GM19023 (cell line): ENCODE measurements around the gene PPP1R26.
"Not testable (repeated sequence)": the region's sequence is repeated elsewhere in the genome, so short reads cannot be mapped to it uniquely, and the experiment has no call there.

ENCODE experiments used
- ATAC-seq: cut with Tn5 transposase; IDR thresholded peaks from one replicate; pipeline ENCODE4 v1.9.1; 2021; ENCODE audit warnings: mild to moderate bottlenecking, moderate library complexity; ENCODE audit not compliant: unreplicated experiment

Gene PPP1R26

GRCh38 chr9:135479469-135480052 is at the start of gene PPP1R26:
TSS of gene PPP1R26 (plus strand) at chr9:135479782. CDS start at chr9:135484511, 4,729 bp downstream.
- ATAC-seq, result no peak

- no peak for ATAC-seq
These were observed 42.3 kb upstream of the PPP1R26 start for GRCh38 chr9:135437259-135437658.

- not testable (repeated sequence) for ATAC-seq
These were observed 41.9 kb upstream of the PPP1R26 start for GRCh38 chr9:135437696-135438095.

GRCh38 chr9:135438581-135439232 is 40.9 kb upstream of the PPP1R26 start:
- not testable (repeated sequence) for ATAC-seq

GRCh38 chr9:135439514-135439913 is 40.1 kb upstream of the PPP1R26 start:
- ATAC-seq, result not testable (repeated sequence)

GRCh38 chr9:135439916-135440315 is 39.7 kb upstream of the PPP1R26 start:
- ATAC-seq, result no peak

- ATAC-seq, result no peak
These were observed 39.0 kb upstream of the PPP1R26 start for GRCh38 chr9:135440620-135441019.

- not testable (repeated sequence) for ATAC-seq
These were observed 38.2 kb upstream of the PPP1R26 start for GRCh38 chr9:135441105-135442071.

GRCh38 chr9:135442075-135442474 is 37.5 kb upstream of the PPP1R26 start:
- no peak for ATAC-seq

- no peak for ATAC-seq
These were observed 35.7 kb upstream of the PPP1R26 start for GRCh38 chr9:135443797-135444425.

GRCh38 chr9:135447126-135447525 is 32.5 kb upstream of the PPP1R26 start:
- no peak for ATAC-seq

GRCh38 chr9:135448663-135449100 is 30.9 kb upstream of the PPP1R26 start:
- no peak for ATAC-seq

GRCh38 chr9:135449532-135449931 is 30.1 kb upstream of the PPP1R26 start:
- not testable (repeated sequence) for ATAC-seq

- ATAC-seq, result no peak
These were observed 28.6 kb upstream of the PPP1R26 start for GRCh38 chr9:135450956-135451355.

- not testable (repeated sequence) for ATAC-seq
These were observed 27.7 kb upstream of the PPP1R26 start for GRCh38 chr9:135451909-135452308.

- no peak for ATAC-seq
These were observed 24.8 kb upstream of the PPP1R26 start for GRCh38 chr9:135454737-135455136.

GRCh38 chr9:135455401-135456030 is 24.1 kb upstream of the PPP1R26 start:
- ATAC-seq, result no peak

- no peak for ATAC-seq
These were observed 23.0 kb upstream of the PPP1R26 start for GRCh38 chr9:135456436-135457104.

GRCh38 chr9:135458478-135458877 is 21.1 kb upstream of the PPP1R26 start:
- ATAC-seq, result not testable (repeated sequence)

GRCh38 chr9:135461936-135462335 is 17.6 kb upstream of the PPP1R26 start:
- no peak for ATAC-seq
